CD14-positive monocyte (primary cell): ENCODE measurements around the gene PPP1R16B. TPM values are rescaled to one million over a fixed set of nuclear protein-coding genes. Genes with fewer than 3 reads are reported as not detected.

Source experiments
- DNase-seq, 3 donors: peaks; one replicate each; pipeline ENCODE4 v3.0.0-alpha.2; 2011 to 2022
- H2AFZ ChIP-seq: 2 replicates; pipeline ENCODE4 v1.6.0; 2012; ENCODE audit warnings: mild to moderate bottlenecking, low read depth, low read length, inconsistent platforms; ENCODE audit not compliant: insufficient read depth, poor library complexity, severe bottlenecking
- H3K27ac ChIP-seq, 2 donors: 1 replicate in 1 of 2; 2 replicates in 1 of 2; pipeline ENCODE4 v1.5.1; 2012 to 2013; ENCODE audit warnings: low read length in 2 of 2, control low read depth in 1 of 2, inconsistent platforms in 1 of 2, low read depth in 1 of 2, mild to moderate bottlenecking in 1 of 2
- H3K27me3 ChIP-seq, 2 donors: one replicate each; pipeline versions ENCODE4 v1.6.0 to v1.6.1; 2011 to 2013; ENCODE audit warnings: low read length in 2 of 2; ENCODE audit not compliant: control insufficient read depth in 2 of 2, insufficient read depth in 2 of 2
- H3K36me3 ChIP-seq, 2 donors: replicated peaks in 1 of 2; 1 replicate in 1 of 2; 2 replicates in 1 of 2; pipeline versions ENCODE4 v1.5.1 to v1.6.1; 2012 to 2013; ENCODE audit warnings: low read length in 2 of 2, control low read depth in 1 of 2, inconsistent platforms in 1 of 2, mild to moderate bottlenecking in 1 of 2; ENCODE audit not compliant: insufficient read depth in 2 of 2, control insufficient read depth in 1 of 2
- H3K4me1 ChIP-seq, 2 donors: 1 replicate in 1 of 2; 2 replicates in 1 of 2; pipeline versions ENCODE4 v1.5.1 to v1.6.1; 2012 to 2013; ENCODE audit warnings: low read length in 2 of 2, control low read depth in 1 of 2, inconsistent platforms in 1 of 2, mild to moderate bottlenecking in 1 of 2, moderate library complexity in 1 of 2; ENCODE audit not compliant: insufficient read depth in 2 of 2, control insufficient read depth in 1 of 2
- H3K4me2 ChIP-seq: replicated peaks from 2 replicates; pipeline ENCODE3; 2012; ENCODE audit warnings: low read length, moderate library complexity, mild to moderate bottlenecking; ENCODE audit not compliant: poor library complexity, severe bottlenecking; ENCODE audit errors: extremely low read depth
- H3K4me3 ChIP-seq, 3 experiments: fragments of 200-600 bp in 1 of 3; sonication (generic) in 1 of 3; replicated peaks in 1 of 3; 1 replicate in 2 of 3; 2 replicates in 1 of 3; pipeline ENCODE4 v1.5.1; 2011 to 2013; ENCODE audit warnings: low read length in 3 of 3, mild to moderate bottlenecking in 3 of 3, control low read depth in 2 of 3, low read depth in 2 of 3, inconsistent platforms in 1 of 3, moderate library complexity in 1 of 3
- H3K79me2 ChIP-seq: 2 replicates; pipeline ENCODE4 v1.6.0; 2012; ENCODE audit warnings: mild to moderate bottlenecking, control low read depth, inconsistent platforms, low read length, moderate library complexity; ENCODE audit not compliant: insufficient read depth
- H3K9ac ChIP-seq: 2 replicates; pipeline ENCODE4 v1.6.0; 2017; ENCODE audit warnings: low read length, mild to moderate bottlenecking; ENCODE audit not compliant: insufficient read depth, poor library complexity, severe bottlenecking
- H3K9me3 ChIP-seq, 2 donors: replicated peaks in 1 of 2; 1 replicate in 1 of 2; 2 replicates in 1 of 2; pipeline versions ENCODE4 v1.5.1 to v1.6.1; 2012 to 2013; ENCODE audit warnings: low read length in 2 of 2, control low read depth in 1 of 2; ENCODE audit not compliant: control insufficient read depth in 1 of 2, insufficient read depth in 1 of 2
- H4K20me1 ChIP-seq: 2 replicates; pipeline ENCODE4 v1.6.0; 2012; ENCODE audit warnings: mild to moderate bottlenecking, low read length, control low read depth, moderate library complexity; ENCODE audit not compliant: insufficient read depth
- H3K27ac Mint-ChIP-seq, 7 donors: one replicate each; pipeline ENCODE4 v1.8.0; 2020; ENCODE audit warnings: mild to moderate bottlenecking in 7 of 7, mixed read lengths in 7 of 7, moderate library complexity in 6 of 7, inconsistent platforms in 2 of 7
- H3K27me3 Mint-ChIP-seq, 3 donors: one replicate each; pipeline ENCODE4 v1.8.0; 2021 to 2022; ENCODE audit warnings: low read depth in 3 of 3, mild to moderate bottlenecking in 3 of 3, mixed read lengths in 3 of 3, moderate library complexity in 3 of 3, inconsistent platforms in 1 of 3
- H3K36me3 Mint-ChIP-seq, 2 donors: one replicate each; pipeline ENCODE4 v1.8.0; 2020; ENCODE audit warnings: mixed read lengths in 2 of 2, inconsistent platforms in 1 of 2, mild to moderate bottlenecking in 1 of 2
- H3K4me1 Mint-ChIP-seq: one replicate; pipeline ENCODE4 v1.8.0; 2020; ENCODE audit warnings: mild to moderate bottlenecking, mixed read lengths
- H3K4me3 Mint-ChIP-seq, 2 donors: one replicate each; pipeline ENCODE4 v1.8.0; 2020; ENCODE audit warnings: mild to moderate bottlenecking in 2 of 2, mixed read lengths in 2 of 2, moderate library complexity in 1 of 2
- H3K9me3 Mint-ChIP-seq, 7 donors: one replicate each; pipeline ENCODE4 v1.8.0; 2020 to 2022; ENCODE audit warnings: mixed read lengths in 7 of 7, mild to moderate bottlenecking in 6 of 7, moderate library complexity in 6 of 7, inconsistent platforms in 2 of 7
- WGBS: methylation state at CpG from one replicate; pipeline ENCODE4 v1.1.5; 2013; ENCODE audit warnings: missing lambda C conversion rate; ENCODE audit not compliant: insufficient coverage; 5-methylcytosine and 5-hydroxymethylcytosine counted together
- intact Hi-C, 2 donors: fragments of 100-400 bp; cut with micrococcal nuclease; formaldehyde crosslinking; loops; one replicate each; pipeline versions ENCODE4 v1.15.0 to v1.15.1; 2023
- polyA plus RNA-seq, 3 donors: library from polyadenylated mRNA; depleted of rRNA in 1 of 3; unstranded in 2 of 3; stranded (reverse) in 1 of 3; fragments of 300-500 nt in 2 of 3; fragments of >200 nt in 1 of 3; fragmentation: Illumina TruSeq in 2 of 3; gene quantifications; 1 replicate in 2 of 3; 2 replicates in 1 of 3; pipeline ENCODE4 v1.2.3, GENCODE V29; 2012 to 2021
- TF ChIP-seq, protein P1 (sequence below): fragments of 200-600 bp; IDR thresholded peaks from one replicate; pipeline ENCODE4 v1.8.0; 2022; ENCODE audit warnings: antibody characterized with exemption, mild to moderate bottlenecking

Gene PPP1R16B
- polyA plus RNA-seq, 3 donors = 1.1 to 4.4 (median 1.4) TPM

- no peaks in the 10 kb centered on the region for H3K9me3 ChIP-seq
- no peak overlapping the region for H3K27ac ChIP-seq
- H3K4me1 ChIP-seq = no peaks in the 10 kb centered on the region
- Mint-ChIP-seq H3K4me1 (no peaks in the 10 kb centered on the region), H3K9me3 (peaks cover 0 to 2% (median 0%) of the 10 kb centered on the region in 7 donors), H3K4me3 (no peak overlapping the region), H3K27ac (no peak overlapping the region), H3K36me3 (peaks cover 45 to 47% of the 10 kb centered on the region in 2 donors), H3K27me3 (no peaks in the 10 kb centered on the region)
- peaks cover 38 to 61% of the 10 kb centered on the region in 2 donors for H3K36me3 ChIP-seq
- no peak overlapping the region for H2AFZ ChIP-seq
- intact Hi-C loops = no loop called here
- H3K27me3 ChIP-seq = no peaks in the 10 kb centered on the region
- DNase-seq = no peak
- H3K9ac ChIP-seq = no peak overlapping the region
- H4K20me1 ChIP-seq = no peaks in the 10 kb centered on the region
- TF ChIP-seq, protein P1, sequence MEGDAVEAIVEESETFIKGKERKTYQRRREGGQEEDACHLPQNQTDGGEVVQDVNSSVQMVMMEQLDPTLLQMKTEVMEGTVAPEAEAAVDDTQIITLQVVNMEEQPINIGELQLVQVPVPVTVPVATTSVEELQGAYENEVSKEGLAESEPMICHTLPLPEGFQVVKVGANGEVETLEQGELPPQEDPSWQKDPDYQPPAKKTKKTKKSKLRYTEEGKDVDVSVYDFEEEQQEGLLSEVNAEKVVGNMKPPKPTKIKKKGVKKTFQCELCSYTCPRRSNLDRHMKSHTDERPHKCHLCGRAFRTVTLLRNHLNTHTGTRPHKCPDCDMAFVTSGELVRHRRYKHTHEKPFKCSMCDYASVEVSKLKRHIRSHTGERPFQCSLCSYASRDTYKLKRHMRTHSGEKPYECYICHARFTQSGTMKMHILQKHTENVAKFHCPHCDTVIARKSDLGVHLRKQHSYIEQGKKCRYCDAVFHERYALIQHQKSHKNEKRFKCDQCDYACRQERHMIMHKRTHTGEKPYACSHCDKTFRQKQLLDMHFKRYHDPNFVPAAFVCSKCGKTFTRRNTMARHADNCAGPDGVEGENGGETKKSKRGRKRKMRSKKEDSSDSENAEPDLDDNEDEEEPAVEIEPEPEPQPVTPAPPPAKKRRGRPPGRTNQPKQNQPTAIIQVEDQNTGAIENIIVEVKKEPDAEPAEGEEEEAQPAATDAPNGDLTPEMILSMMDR = no peak
- H3K79me2 ChIP-seq = peaks cover 5% of the 10 kb centered on the region
- no peak overlapping the region for H3K4me3 ChIP-seq
- 100% methylated on average over 1 of the region's 8 CpGs for WGBS
- no peak overlapping the region for H3K4me2 ChIP-seq
Observed at GRCh38 chr20:38953630-38954340, 148.3 kb downstream of the PPP1R16B start.

GRCh38 chr20:38957235-38957876 lies 151.9 kb downstream of the PPP1R16B start:
- DNase-seq = no peak
- intact Hi-C loops = no loop called here
- H2AFZ ChIP-seq = no peak overlapping the region
- no peak overlapping the region for H3K27ac ChIP-seq
- Mint-ChIP-seq H3K4me1 (peaks cover 5% of the 10 kb centered on the region), H3K27me3 (no peaks in the 10 kb centered on the region), H3K9me3 (peaks cover 0 to 2% (median 0%) of the 10 kb centered on the region in 7 donors), H3K27ac (no peak overlapping the region), H3K36me3 (peaks cover 14 to 17% of the 10 kb centered on the region in 2 donors), H3K4me3 (no peak overlapping the region)
- H4K20me1 ChIP-seq = no peaks in the 10 kb centered on the region
- no peaks in the 10 kb centered on the region for H3K9me3 ChIP-seq
- peaks cover 6% of the 10 kb centered on the region for H3K79me2 ChIP-seq
- no peak overlapping the region for H3K9ac ChIP-seq
- H3K4me1 ChIP-seq = peaks cover 5 to 8% of the 10 kb centered on the region in 2 donors
- 100% methylated on average over 3 of the region's 5 CpGs for whole genome bisulfite sequencing
- H3K36me3 ChIP-seq = peaks cover 10 to 25% of the 10 kb centered on the region in 2 donors
- TF ChIP-seq, protein P1 = no peak
- no peak overlapping the region for H3K4me3 ChIP-seq
- no peak overlapping the region for H3K4me2 ChIP-seq
- no peaks in the 10 kb centered on the region for H3K27me3 ChIP-seq
